Peyer's patch (tissue), 4 donors: ENCODE data around the gene RAMP3.

Experiments
- POLR2A ChIP-seq, 2 donors: fragments of 450-650 bp; IDR thresholded peaks; one replicate each; pipeline ENCODE4 v1.5.1; 2017; ENCODE audit warnings: antibody characterized with exemption in 2 of 2, mild to moderate bottlenecking in 2 of 2, moderate library complexity in 2 of 2
- TF ChIP-seq, protein P1 (sequence below), 6 experiments: fragments of 450-650 bp in 4 of 6; fragments of 200-600 bp in 2 of 6; sonication (generic) in 1 of 6; IDR thresholded peaks; one replicate each; pipeline ENCODE4 v1.5.1; 2017 to 2019; ENCODE audit warnings: antibody characterized with exemption in 6 of 6, mild to moderate bottlenecking in 3 of 6, moderate library complexity in 1 of 6

DNA sequence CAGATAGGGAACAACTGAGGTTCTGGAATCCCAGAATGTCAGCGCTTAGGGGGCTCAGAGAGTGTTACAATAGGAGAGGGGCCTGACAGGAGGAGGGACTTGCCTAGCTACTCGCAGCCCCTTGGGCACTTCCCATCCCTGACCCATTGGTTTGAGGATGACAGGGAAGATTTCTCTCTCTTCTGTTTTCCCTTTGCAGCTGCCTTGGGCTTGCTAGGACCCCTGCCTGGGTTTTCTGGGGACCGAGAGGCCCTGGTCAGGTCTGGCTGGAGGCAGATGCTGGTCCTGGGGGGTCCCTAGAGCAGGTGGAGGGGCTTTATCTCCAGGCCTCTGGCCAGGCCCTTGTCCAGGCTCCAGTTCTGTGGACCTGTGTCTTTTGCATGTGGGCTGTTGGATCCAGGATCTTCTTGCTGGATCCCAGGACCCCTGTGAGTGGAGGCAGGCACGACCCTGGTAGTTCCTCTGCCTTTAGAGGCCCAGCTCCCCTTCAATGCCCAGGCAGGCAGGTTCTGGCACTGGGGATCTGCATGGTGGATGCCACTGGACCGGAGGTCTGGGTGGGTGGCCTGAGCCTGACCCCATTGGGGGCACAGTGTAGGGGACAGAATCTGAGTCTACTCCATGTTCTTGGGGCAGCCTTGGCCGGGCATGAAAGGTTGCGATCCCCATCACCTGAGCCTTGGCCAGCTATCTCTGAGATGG lies 26.9 kb downstream of the RAMP3 start:
- TF ChIP-seq, protein P1, sequence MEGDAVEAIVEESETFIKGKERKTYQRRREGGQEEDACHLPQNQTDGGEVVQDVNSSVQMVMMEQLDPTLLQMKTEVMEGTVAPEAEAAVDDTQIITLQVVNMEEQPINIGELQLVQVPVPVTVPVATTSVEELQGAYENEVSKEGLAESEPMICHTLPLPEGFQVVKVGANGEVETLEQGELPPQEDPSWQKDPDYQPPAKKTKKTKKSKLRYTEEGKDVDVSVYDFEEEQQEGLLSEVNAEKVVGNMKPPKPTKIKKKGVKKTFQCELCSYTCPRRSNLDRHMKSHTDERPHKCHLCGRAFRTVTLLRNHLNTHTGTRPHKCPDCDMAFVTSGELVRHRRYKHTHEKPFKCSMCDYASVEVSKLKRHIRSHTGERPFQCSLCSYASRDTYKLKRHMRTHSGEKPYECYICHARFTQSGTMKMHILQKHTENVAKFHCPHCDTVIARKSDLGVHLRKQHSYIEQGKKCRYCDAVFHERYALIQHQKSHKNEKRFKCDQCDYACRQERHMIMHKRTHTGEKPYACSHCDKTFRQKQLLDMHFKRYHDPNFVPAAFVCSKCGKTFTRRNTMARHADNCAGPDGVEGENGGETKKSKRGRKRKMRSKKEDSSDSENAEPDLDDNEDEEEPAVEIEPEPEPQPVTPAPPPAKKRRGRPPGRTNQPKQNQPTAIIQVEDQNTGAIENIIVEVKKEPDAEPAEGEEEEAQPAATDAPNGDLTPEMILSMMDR (IDR thresholded peaks at IDR 0.05): no peak
- TF ChIP-seq POLR2A (IDR thresholded peaks at IDR 0.05): no peak
